Smooth muscle cell (in vitro differentiated cells): ENCODE measurements around the gene CAMTA1. TPM values are rescaled to one million over a fixed set of nuclear protein-coding genes. Genes with fewer than 3 reads are reported as not detected.

Experiments used
- DNase-seq: peaks from one replicate; lab custom pipeline; 2025; ENCODE audit not compliant: unreplicated experiment; lab: John Stamatoyannopoulos, UW
- H2AFZ ChIP-seq: fragments of 200-600 bp; sonication (generic); 2 replicates; pipeline ENCODE4 v1.6.0; 2016; ENCODE audit warnings: antibody characterized with exemption, low read depth, mild to moderate bottlenecking
- H3F3A ChIP-seq: fragments of 200-600 bp; sonication (generic); 2 replicates; pipeline ENCODE4 v1.6.0; 2017; ENCODE audit warnings: antibody characterized with exemption, low read depth
- H3K27ac ChIP-seq: fragments of 200-600 bp; sonication (generic); 2 replicates; pipeline ENCODE4 v1.5.1; 2016; ENCODE audit warnings: low read depth, mild to moderate bottlenecking
- H3K27me3 ChIP-seq: fragments of 200-600 bp; sonication (generic); 2 replicates; pipeline ENCODE4 v1.6.1; 2016; ENCODE audit warnings: low read depth, mild to moderate bottlenecking
- H3K36me3 ChIP-seq: fragments of 200-600 bp; sonication (generic); 2 replicates; pipeline ENCODE4 v1.5.1; 2016; ENCODE audit warnings: low read depth
- H3K4me1 ChIP-seq: fragments of 200-600 bp; sonication (generic); 2 replicates; pipeline ENCODE4 v1.5.1; 2016; ENCODE audit warnings: low read depth
- H3K4me2 ChIP-seq: fragments of 200-600 bp; sonication (generic); 2 replicates; pipeline ENCODE4 v1.6.0; 2016; ENCODE audit warnings: mild to moderate bottlenecking
- H3K4me3 ChIP-seq: fragments of 200-600 bp; sonication (generic); 2 replicates; pipeline ENCODE4 v1.5.1; 2016; ENCODE audit warnings: mild to moderate bottlenecking
- H3K79me2 ChIP-seq: fragments of 200-600 bp; sonication (generic); 2 replicates; pipeline ENCODE4 v1.6.0; 2016; ENCODE audit warnings: low read depth, mild to moderate bottlenecking
- H3K9ac ChIP-seq: fragments of 200-600 bp; sonication (generic); 2 replicates; pipeline ENCODE4 v1.6.0; 2016; ENCODE audit warnings: low read depth
- H3K9me3 ChIP-seq: fragments of 200-600 bp; sonication (generic); replicated peaks from 2 replicates; pipeline ENCODE4 v1.5.1; 2016; ENCODE audit warnings: low read depth
- H4K20me1 ChIP-seq: fragments of 200-600 bp; sonication (generic); 2 replicates; pipeline ENCODE4 v1.6.0; 2016; ENCODE audit warnings: low read depth
- WGBS: methylation state at CpG from one replicate; pipeline ENCODE4 v1.1.7; 2016; ENCODE audit warnings: low lambda C conversion rate; 5-methylcytosine and 5-hydroxymethylcytosine counted together
- polyA plus RNA-seq: library from polyadenylated mRNA; unstranded; fragments of >200 nt; fragmentation: Nextera tagmentation; extraction: Ambion mirVana; gene quantifications from 2 replicates; pipeline ENCODE4 v1.2.1, GENCODE V29; 2016
- total RNA-seq: library from RNA; depleted of rRNA; stranded (reverse); fragments of >200 nt; gene quantifications from 2 replicates; pipeline ENCODE4 v1.2.3, GENCODE V29; 2014
- TF ChIP-seq, protein P1 (sequence below): fragments of 200-600 bp; sonication (generic); IDR thresholded peaks from 2 replicates; pipeline ENCODE4 v1.5.1; 2017; ENCODE audit warnings: borderline replicate concordance, mild to moderate bottlenecking, antibody characterized with exemption; ENCODE audit not compliant: insufficient read depth, poor library complexity, severe bottlenecking

CAMTA1 gene
- total and polyA plus RNA-seq, 2 experiments from 2014 or later = 139 to 145 TPM

DNA sequence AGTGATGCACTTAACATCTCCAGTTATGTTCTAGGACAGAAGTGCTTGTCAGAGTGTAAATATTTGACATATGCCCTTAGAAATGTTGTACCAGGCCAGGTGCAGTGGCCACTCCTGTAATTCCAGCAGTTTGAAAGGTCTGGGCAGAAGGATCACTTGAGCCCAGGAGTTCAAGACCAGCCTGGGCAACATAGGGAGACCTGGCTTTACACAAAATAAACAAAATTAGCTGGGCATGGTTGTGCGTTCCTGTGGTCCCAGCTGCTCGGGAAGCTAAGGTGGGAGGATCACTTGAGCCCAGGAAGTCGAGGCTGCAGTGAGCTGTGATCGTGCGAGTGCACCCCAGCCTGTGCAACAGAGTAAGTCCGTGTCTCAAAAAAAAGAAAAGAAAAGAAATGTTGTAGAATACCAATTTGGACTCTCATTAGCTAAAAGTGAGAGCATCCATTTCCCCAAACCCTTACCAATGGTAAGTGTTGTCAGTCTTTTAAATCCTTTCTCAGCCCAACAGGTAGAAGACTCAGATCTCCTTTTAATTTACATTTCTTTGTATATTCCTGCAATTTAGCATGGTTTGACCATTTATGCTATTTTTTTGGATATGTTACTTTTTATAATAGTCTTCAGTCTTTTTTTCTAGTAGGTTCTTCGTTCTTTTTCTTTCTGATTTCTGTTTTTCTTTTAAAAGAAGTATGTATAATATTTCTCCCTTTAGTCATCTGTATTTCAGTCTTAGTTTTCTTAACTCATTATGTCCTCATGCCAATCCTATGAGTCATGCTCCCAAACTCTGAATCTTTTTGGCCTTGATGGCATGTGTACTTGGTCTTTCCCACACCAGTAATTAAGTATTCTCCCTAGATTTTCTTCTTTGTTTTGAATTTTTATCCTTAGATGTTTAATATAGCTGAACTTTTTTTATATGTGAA lies 74.4 kb downstream of the CAMTA1 start:
- H3K79me2 ChIP-seq = peaks cover 16% of the 10 kb centered on the region
- H3K9ac ChIP-seq = peak overlapping the region; percentile 42
- H3F3A ChIP-seq = peaks cover 15% of the 10 kb centered on the region
- no peak overlapping the region for H2AFZ ChIP-seq
- no peaks in the 10 kb centered on the region for H3K27me3 ChIP-seq
- H3K4me2 ChIP-seq = peak overlapping the region; percentile 85
- no peak overlapping the region for H3K4me3 ChIP-seq
- H3K36me3 ChIP-seq = no peaks in the 10 kb centered on the region
- TF ChIP-seq, protein P1, sequence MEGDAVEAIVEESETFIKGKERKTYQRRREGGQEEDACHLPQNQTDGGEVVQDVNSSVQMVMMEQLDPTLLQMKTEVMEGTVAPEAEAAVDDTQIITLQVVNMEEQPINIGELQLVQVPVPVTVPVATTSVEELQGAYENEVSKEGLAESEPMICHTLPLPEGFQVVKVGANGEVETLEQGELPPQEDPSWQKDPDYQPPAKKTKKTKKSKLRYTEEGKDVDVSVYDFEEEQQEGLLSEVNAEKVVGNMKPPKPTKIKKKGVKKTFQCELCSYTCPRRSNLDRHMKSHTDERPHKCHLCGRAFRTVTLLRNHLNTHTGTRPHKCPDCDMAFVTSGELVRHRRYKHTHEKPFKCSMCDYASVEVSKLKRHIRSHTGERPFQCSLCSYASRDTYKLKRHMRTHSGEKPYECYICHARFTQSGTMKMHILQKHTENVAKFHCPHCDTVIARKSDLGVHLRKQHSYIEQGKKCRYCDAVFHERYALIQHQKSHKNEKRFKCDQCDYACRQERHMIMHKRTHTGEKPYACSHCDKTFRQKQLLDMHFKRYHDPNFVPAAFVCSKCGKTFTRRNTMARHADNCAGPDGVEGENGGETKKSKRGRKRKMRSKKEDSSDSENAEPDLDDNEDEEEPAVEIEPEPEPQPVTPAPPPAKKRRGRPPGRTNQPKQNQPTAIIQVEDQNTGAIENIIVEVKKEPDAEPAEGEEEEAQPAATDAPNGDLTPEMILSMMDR = no peak
- peak overlapping the region; percentile 90 for H3K27ac ChIP-seq
- H4K20me1 ChIP-seq = peaks cover 28% of the 10 kb centered on the region
- H3K4me1 ChIP-seq = peaks cover 9% of the 10 kb centered on the region
- no peak for DNase-seq
- WGBS = 48% methylated on average over 7 of the region's 7 CpGs
- no peaks in the 10 kb centered on the region for H3K9me3 ChIP-seq

DNA sequence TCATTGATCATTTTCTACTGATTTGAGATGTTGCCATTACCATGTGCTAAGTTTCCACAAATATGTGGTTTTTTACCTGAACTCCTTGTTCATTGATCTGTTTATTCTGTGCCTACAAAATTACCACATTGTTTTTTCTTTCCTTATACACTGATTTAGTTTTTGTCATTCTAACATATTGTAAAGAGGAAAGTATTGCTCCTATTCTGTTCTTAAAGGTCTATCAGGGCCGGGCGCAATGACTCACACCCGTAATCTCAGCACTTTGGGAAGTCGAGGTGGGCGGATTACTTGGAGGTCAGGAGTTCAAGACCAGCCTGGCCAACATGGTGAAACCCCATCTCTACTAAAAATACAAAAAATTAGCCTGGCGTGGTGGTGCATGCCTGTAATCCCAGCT lies 75.1 kb downstream of the CAMTA1 start:
- peaks cover 15% of the 10 kb centered on the region for H3F3A ChIP-seq
- no peaks in the 10 kb centered on the region for H3K27me3 ChIP-seq
- H3K9ac ChIP-seq = no peak overlapping the region
- TF ChIP-seq, protein P1 = no peak
- WGBS = 59% methylated on average over 6 of the region's 6 CpGs
- peaks cover 16% of the 10 kb centered on the region for H3K79me2 ChIP-seq
- H3K4me2 ChIP-seq = peak overlapping the region; percentile 85
- no peak overlapping the region for H3K4me3 ChIP-seq
- H2AFZ ChIP-seq = no peak overlapping the region
- peaks cover 13% of the 10 kb centered on the region for H3K4me1 ChIP-seq
- H3K36me3 ChIP-seq = no peaks in the 10 kb centered on the region
- no peak for DNase-seq
- no peaks in the 10 kb centered on the region for H3K9me3 ChIP-seq
- peak overlapping the region; percentile 90 for H3K27ac ChIP-seq
- H4K20me1 ChIP-seq = peaks cover 35% of the 10 kb centered on the region

DNA sequence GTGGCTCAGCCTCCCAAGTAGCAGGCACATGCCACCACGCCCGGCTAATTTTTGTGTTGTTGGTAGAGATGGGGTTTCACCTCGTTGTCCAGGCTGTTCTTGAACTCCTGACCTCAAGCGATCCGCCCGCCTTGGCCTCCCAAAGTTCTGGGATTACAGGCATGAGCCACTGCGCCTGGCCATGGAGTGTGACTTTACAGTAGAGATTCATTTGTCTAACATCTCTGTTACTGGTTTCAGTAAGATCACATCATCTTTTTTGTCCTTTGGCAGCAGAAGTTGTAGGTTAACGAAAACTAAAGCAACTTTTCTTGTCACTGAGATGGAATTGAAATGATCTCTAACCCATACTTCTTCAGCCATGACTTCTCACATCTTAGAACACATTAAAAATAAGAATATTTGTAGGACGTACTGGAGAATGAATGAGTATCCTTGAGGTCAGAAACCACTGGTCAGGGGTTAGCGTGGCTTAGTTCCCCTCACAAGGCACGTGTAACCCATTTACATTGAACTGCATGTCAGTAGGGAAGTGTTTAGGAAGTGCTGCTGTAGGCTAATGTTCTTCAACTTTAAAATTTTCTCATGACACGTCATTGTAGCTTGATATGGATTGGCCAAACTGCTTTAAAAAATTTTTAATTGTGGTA lies 75.9 kb downstream of the CAMTA1 start:
- Histone ChIP-seq H3K27me3 (no peaks in the 10 kb centered on the region), H3K27ac (no peak overlapping the region), H4K20me1 (peaks cover 42% of the 10 kb centered on the region), H3K36me3 (no peaks in the 10 kb centered on the region), H3K4me3 (no peak overlapping the region), H3K79me2 (peaks cover 20% of the 10 kb centered on the region), H3K9ac (no peak overlapping the region), H2AFZ (no peak overlapping the region), H3K4me2 (no peak overlapping the region), H3K4me1 (peaks cover 13% of the 10 kb centered on the region), H3F3A (peaks cover 15% of the 10 kb centered on the region), H3K9me3 (no peaks in the 10 kb centered on the region)
- TF ChIP-seq, protein P1 = no peak
- DNase-seq = no peak
- 96% methylated on average over 12 of the region's 12 CpGs for WGBS
